ENCODE measurements around the gene SHLD1.

The SHLD1 gene

GRCh38 chr20:5863040-5863833 lies 113.0 kb downstream of the SHLD1 start:
- DNase-seq: peak; percentile 19

DNA sequence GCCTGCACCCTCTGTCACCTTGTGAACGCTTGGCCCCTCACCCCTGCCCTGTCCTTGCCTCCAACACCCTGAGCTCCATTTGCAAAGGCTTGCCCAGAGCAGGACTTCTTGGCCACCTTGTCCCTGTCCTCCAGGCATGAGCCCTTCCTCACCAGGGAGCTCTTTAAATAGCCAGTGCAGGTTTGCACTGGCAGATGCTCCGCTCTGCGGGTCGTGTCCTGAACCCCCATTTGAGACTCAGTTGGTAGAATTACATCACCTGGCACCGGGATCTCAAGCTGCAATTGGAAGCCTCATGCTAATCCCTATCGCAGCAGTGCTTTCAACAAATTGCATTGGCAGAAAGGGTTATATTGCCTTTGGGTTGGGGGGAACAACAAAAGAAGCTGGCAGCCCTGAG lies 114.2 kb downstream of the SHLD1 start:
- DNase-seq: no peak

- DNase-seq: peak; percentile 23
Observed at GRCh38 chr20:5864873-5865587, 114.8 kb downstream of the SHLD1 start.

DNA sequence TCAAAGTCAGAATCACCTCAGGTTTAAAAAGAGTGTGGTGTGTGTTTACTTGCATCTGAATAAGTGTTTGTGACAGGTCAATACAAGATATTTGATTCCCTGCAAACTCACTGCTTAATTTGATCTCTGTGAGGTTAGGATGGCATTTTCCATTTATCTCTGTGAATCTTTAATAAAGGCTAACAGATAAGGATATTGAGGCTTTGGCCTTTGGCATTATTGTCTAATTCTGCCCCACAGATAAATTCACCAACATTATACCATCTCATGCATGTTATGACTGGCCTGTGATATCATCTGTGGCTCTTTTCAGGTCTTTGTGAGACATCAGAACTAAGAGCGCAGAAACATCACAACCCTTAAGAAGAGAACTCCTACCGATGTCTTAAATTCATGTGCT lies 115.4 kb downstream of the SHLD1 start:
- DNase-seq: no peak

DNA sequence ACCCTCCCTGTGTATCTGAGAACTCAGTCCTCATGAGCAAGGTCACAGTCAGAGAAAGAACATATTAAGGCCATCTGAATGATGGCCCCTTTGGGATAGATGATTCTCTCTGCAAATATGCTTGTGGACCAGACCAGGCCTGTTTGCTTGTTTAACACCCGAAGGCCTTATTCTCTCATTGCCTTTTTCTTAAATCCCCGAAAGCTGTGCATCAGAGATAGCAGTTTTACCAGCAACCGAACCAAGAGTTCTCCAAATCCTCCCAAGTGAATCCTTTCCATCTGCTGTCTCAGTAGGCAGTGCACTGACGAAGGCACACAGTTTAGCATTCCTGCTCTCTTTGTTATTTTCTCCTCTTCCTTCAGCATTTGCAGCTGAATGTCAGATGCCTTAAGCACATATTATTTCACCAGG lies 120.4 kb downstream of the SHLD1 start:
- no peak for DNase-seq

DNA sequence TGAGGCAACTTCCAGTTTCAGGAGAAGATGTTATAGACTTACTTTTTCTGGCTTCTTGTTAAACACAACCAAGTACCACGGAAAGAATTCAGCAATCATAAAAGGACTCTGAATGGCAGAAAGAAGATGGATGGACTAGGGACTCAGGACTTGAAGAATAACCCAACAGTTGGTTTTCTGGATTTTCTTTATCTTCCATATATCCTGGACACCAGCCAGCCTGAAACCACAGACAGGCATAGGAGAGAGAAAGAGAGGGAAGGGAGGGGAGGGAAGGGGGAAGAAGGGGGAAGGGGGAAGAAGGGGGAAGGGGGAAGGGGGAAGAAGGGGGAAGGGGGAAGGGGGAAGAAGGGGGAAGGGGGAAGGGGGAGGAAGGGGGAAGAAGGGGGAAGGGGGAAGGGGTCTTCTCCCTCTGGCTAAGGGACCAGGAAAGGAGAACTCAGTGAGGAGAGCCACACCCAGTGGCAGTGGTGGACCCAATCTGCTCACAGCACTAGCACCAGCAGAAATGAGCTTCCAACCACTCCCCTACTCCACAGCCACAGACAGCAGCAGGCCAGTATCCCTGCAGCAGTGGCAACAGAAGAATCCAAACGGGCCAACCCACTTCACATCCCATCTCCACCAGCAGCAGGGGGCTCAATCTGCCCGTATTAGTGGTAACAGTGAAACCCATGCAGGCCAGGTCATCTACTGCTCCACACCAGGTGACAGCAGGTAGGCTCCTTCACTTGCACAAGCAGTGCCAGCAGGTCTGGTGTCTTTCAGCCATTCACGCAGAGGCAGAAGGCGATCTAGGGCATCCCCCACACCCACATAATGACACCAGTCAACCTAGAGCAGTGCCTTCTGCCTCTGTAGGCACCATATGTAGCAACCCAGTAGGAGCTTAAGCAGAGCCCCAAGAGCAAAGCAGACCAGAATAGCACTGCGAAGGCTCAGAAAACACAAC lies 121.5 kb downstream of the SHLD1 start:
- peak; percentile 37 for DNase-seq

DNA sequence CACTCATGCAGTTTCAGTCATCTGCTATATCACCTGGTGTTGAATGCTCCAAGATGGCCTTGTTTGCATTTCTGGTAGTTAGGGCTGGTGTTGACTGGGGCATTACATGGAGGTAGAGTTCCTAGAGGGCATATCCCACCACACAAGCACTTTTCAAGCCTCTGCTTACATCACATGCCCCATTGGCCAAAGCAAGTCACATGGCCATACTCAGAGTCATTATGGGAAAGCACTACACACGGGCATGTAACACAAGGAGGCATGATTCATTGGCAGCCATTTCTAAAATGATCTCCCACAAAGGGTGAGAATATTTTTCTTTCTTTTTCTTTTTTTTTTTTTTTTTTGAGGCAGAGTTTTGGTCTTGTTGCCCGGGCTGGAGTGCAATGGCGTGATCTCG lies 126.9 kb downstream of the SHLD1 start:
- DNase-seq: no peak

- DNase-seq: no peak
Observed at GRCh38 chr20:5880326-5880725, 130.1 kb downstream of the SHLD1 start.

- no peak for DNase-seq
Observed at GRCh38 chr20:5881703-5882102, 131.5 kb downstream of the SHLD1 start.

GRCh38 chr20:5882166-5882565 lies 132.0 kb downstream of the SHLD1 start:
- DNase-seq: no peak

DNA sequence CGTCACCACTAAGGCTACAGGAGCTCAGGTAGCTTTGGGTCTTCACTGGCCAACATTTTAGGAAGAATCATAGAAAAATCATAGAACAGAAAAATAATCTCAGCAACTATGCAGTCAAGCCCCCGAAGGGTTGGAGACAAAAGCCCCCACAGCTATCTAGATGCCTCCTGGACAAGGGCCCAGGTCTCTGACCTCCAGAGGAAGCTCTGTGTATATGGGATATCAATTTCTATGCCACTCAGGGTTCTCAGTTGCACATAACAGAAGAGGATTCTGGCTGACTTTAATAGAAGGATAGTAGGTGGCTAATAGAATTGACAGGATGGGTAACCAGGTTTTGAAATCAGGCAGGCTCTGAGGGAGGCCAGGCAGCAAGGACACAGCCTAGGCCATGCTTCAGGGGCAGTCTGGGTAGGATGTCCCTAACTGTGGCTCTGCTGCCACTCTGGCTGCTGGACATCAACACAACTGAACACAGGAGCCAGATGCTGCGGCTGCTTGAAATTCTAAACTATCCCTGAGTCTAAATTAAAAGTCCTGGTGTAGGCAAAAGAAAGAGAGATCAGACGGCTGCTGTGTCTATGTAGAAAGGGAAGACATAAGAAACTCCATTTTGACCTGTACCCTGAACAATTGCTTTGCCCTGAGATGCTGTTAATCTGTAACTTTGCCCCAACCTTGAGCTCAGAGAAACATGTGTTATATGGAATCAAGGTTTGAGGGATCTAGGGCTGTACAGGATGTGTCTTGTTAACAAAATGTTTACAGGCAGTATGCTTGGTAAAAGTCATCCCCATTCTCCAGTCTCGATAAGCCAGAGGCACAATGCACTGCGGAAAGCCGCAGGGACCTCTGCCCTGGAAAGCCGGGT lies 134.5 kb downstream of the SHLD1 start:
- no peak for DNase-seq

GRCh38 chr20:5885866-5886265 lies 135.7 kb downstream of the SHLD1 start:
- no peak for DNase-seq

DNA sequence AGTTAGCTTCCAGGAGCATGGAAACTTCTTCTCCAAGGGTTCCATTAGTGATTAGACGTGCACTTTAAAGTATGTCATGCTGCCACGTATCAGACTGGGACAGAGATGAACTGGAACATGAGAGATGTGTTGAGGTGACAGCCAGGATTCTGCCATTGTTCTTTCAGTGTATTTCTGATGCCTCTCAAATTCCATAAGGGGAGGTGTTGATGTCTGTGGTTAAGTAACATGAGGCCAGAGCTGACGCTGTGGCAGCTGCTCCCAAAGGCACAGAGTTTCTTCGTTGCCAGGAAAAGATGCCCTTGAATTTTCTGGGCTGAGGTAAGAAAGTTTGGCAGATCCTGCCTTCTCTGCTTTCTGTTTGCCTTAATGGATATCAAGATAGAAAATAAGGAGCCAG lies 136.6 kb downstream of the SHLD1 start:
- no peak for DNase-seq

GRCh38 chr20:5887386-5887785 lies 137.2 kb downstream of the SHLD1 start:
- no peak for DNase-seq

DNA sequence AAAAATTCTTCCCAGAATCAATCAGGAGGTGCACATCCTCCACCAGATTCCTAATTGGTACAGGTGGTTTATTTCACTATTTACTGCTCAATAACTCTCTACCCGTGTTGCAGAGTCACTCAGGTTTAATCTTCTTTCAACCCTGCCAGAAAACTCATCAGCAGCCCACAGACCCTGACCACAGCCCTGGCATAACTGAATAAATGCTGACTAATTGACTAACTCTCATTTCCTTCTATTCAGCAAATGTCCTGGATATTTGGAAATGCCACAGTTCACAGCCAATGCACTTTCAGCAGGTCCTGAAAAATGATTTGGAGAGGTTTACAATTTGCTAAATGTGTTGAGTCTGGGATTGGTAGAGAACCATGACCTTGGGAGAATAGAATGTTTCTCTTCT lies 137.8 kb downstream of the SHLD1 start:
- peak; percentile 48 for DNase-seq

DNA sequence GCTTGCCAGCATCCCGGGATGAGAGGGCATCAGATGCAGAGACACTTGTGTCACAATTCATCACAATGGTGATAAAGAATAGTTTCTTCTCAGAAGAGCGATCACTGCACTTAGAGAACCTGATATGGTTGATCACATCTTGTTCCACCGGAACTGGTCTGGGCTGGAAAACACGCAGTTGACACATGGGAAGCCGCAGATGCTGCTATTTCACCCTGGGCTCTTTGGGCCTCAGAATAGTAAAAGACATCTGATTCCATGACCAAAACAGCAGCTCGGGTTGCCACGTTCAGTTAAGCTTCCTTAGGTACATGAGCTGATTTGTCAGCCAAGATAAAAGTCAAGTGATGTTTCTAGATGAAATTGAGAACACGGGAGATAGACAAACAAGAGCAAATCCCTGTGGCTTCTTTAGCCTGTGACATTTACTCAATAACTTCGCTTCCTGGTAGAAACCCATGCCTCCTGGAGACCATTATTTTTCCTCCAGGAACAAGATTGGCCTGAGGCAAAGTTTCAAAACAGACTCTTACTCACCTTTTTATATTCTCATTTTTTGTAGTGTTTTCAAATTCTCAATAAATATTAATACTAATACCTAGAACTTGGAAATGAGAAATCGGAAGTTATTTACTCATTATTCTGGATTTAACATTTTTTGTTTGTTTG lies 140.7 kb downstream of the SHLD1 start:
- DNase-seq: no peak

DNA sequence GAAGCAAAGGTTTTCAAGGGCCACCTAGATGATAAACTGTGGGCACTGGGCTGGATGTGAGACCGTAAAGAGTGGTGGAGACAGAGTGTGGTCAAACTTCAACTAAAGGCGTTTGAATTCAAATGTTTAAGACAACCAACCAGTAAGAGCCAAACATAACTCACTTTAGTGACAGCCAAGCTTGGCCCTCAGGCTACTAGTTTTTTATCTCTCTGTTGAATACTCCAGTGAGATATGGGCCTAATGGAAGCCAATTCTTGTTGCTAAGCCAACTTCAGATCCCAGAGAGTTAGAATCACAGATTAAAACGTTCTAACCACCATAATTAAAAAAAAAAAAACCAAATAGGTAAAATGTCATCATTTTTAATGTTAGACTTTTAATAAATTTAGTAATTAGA lies 142.9 kb downstream of the SHLD1 start:
- no peak for DNase-seq

GRCh38 chr20:5893621-5894020 lies 143.4 kb downstream of the SHLD1 start:
- no peak for DNase-seq

DNA sequence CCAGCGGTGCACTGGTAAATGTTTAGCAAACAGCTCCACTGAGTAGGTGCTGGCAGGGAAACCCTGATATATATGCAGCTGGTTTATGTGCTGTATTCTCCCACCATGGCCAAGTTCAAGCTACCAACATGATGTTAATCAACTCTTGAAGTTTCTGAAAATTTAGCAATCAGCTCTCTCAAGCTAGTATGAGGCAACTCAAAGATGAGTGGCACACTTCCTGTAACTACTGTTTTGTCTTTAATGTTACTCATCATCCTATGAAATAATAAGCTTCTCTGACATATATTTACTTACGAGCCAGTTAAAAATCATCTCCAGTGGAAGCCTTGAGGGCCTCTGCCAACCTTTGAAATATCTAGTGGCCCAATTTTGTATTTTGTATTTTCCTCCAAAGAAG lies 145.4 kb downstream of the SHLD1 start:
- DNase-seq: peak; percentile 28

GRCh38 chr20:5899444-5899843 lies 149.2 kb downstream of the SHLD1 start:
- no peak for DNase-seq

DNA sequence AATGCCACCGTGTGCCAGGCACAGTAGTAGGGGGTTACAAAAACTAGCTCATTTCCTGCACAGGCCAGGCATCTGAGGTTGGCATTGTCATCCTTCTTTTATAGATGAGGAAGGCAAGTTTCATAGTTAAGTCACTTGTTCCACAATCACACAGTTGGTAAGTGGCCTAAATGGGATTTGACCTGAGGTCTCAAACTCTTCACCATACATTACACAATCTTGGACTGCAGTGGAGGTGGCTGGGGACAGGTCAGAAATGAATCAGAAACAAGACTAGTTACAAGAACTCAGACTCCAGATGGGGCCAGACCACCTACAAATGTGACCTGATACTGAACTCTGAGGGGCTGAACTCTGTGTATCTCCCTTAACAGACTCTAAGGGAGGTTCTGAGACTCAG lies 150.7 kb downstream of the SHLD1 start:
- no peak for DNase-seq

- no peak for DNase-seq
Observed at GRCh38 chr20:5908981-5909380, 158.8 kb downstream of the SHLD1 start.
